H1 (cell line): ENCODE measurements around the gene PPP1R10. TPM values are rescaled to one million over a fixed set of nuclear protein-coding genes. Genes with fewer than 3 reads are reported as not detected.

ENCODE experiments used
- CTCF ChIA-PET: fragments of 300-600 bp; sonication (Branson Sonifier 250); formaldehyde crosslinking; loops from one replicate; lab custom pipeline; 2021; ENCODE audit not compliant: partially characterized antibody; lab: Charles Lee
- POLR2A ChIA-PET: fragments of 300-600 bp; sonication (Branson Sonifier 250); formaldehyde crosslinking; loops from one replicate; lab custom pipeline; 2021; ENCODE audit warnings: inconsistent platforms; ENCODE audit not compliant: partially characterized antibody; lab: Charles Lee
- DNase-seq, 2 experiments: peaks; one replicate each; pipeline versions ENCODE4 v3.0.0 to v3.0.0-alpha.2; 2010 to 2022; ENCODE audit warnings: low spot score in 2 of 2, low read depth in 1 of 2, mixed read lengths in 1 of 2
- FAIRE-seq: peaks from 2 replicates; lab custom pipeline; 2011; peaks lifted over from hg19 to GRCh38; lab: Jason Lieb, UNC
- H2AFZ ChIP-seq: 2 replicates; pipeline ENCODE4 v1.8.1; 2012; ENCODE audit warnings: low read length, inconsistent platforms
- H2AK5ac ChIP-seq: 2 replicates; pipeline ENCODE4 v1.6.1; 2013; ENCODE audit warnings: low read depth, low read length
- H2BK120ac ChIP-seq: replicated peaks from 2 replicates; pipeline ENCODE3; 2013; ENCODE audit warnings: low read depth, low read length, inconsistent platforms
- H2BK12ac ChIP-seq: 2 replicates; pipeline ENCODE4 v1.6.1; 2013; ENCODE audit warnings: low read depth, low read length
- H2BK15ac ChIP-seq: 2 replicates; pipeline ENCODE4 v1.6.1; 2013; ENCODE audit warnings: low read length
- H2BK20ac ChIP-seq: 2 replicates; pipeline ENCODE4 v1.6.1; 2013; ENCODE audit warnings: low read length
- H2BK5ac ChIP-seq: 2 replicates; pipeline ENCODE4 v1.6.1; 2013; ENCODE audit warnings: low read depth, low read length
- H3K14ac ChIP-seq: 2 replicates; pipeline ENCODE4 v1.6.1; 2013; ENCODE audit warnings: inconsistent platforms; ENCODE audit not compliant: insufficient read length
- H3K18ac ChIP-seq: 2 replicates; pipeline ENCODE4 v1.6.1; 2013; ENCODE audit warnings: low read length; ENCODE audit errors: extremely low read depth
- H3K23ac ChIP-seq: 2 replicates; pipeline ENCODE4 v1.6.1; 2013; ENCODE audit warnings: inconsistent platforms; ENCODE audit not compliant: insufficient read length
- H3K23me2 ChIP-seq: 2 replicates; pipeline ENCODE4 v1.6.1; 2013; ENCODE audit warnings: low read depth, low read length
- H3K27ac ChIP-seq: 2 replicates; pipeline ENCODE4 v1.6.1; 2011; ENCODE audit warnings: low read depth, low read length, inconsistent platforms
- H3K27me3 ChIP-seq, 4 experiments: replicated peaks in 1 of 4; 1 replicate in 1 of 4; 2 replicates in 3 of 4; pipeline versions ENCODE4 v1.6.1 to v1.8.1; 2011 to 2013; ENCODE audit warnings: low read length in 3 of 4, mild to moderate bottlenecking in 3 of 4, inconsistent platforms in 2 of 4, mixed read lengths in 2 of 4, moderate library complexity in 1 of 4; ENCODE audit not compliant: control insufficient read depth in 3 of 4, insufficient read depth in 3 of 4; ENCODE audit errors: extremely low read depth in 1 of 4
- H3K36me3 ChIP-seq, 4 experiments: 2 replicates each; pipeline versions ENCODE4 v1.6.1 to v1.8.1; 2011 to 2013; ENCODE audit warnings: mild to moderate bottlenecking in 4 of 4, low read length in 3 of 4, moderate library complexity in 2 of 4, control low read depth in 1 of 4, inconsistent platforms in 1 of 4; ENCODE audit not compliant: insufficient read depth in 4 of 4, control insufficient read depth in 2 of 4
- H3K4ac ChIP-seq: replicated peaks from 2 replicates; pipeline ENCODE3; 2013; ENCODE audit warnings: low read length, low read depth, mixed read lengths, inconsistent platforms; ENCODE audit not compliant: insufficient read length
- H3K4me1 ChIP-seq, 4 experiments: replicated peaks in 1 of 4; 1 replicate in 1 of 4; 2 replicates in 3 of 4; pipeline versions ENCODE4 v1.6.1 to v1.8.1; 2011 to 2013; ENCODE audit warnings: low read length in 3 of 4, inconsistent platforms in 2 of 4, mixed read lengths in 1 of 4; ENCODE audit not compliant: insufficient read depth in 4 of 4, control insufficient read depth in 3 of 4
- H3K4me2 ChIP-seq, 2 experiments: 2 replicates each; pipeline versions ENCODE4 v1.6.1 to v1.8.1; 2011 to 2013; ENCODE audit warnings: low read depth in 2 of 2, low read length in 2 of 2, control low read depth in 1 of 2, inconsistent platforms in 1 of 2, mild to moderate bottlenecking in 1 of 2; ENCODE audit not compliant: insufficient read depth in 1 of 2
- H3K4me3 ChIP-seq, 4 experiments: fragments of 200-600, 300-600 bp in 1 of 4; sonication (generic), shearing (Covaris generic), sonication (Bioruptor Twin) in 1 of 4; 2 replicates each; pipeline versions ENCODE4 v1.5.1 to v1.8.1; 2011 to 2016; ENCODE audit warnings: low read length in 4 of 4, low read depth in 3 of 4, control low read depth in 2 of 4, inconsistent platforms in 2 of 4, mild to moderate bottlenecking in 2 of 4, mixed read lengths in 1 of 4, moderate library complexity in 1 of 4; ENCODE audit not compliant: insufficient read depth in 2 of 4; ENCODE audit errors: extremely low read depth in 1 of 4
- H3K56ac ChIP-seq: replicated peaks from 2 replicates; pipeline ENCODE3; 2013; ENCODE audit warnings: low read depth, mild to moderate bottlenecking, mixed read lengths, low read length, inconsistent platforms; ENCODE audit not compliant: insufficient read length
- H3K79me1 ChIP-seq: 2 replicates; pipeline ENCODE4 v1.6.1; 2013; ENCODE audit warnings: low read depth, low read length, control low read depth
- H3K79me2 ChIP-seq, 2 experiments: 2 replicates each; pipeline versions ENCODE4 v1.6.1 to v1.8.1; 2012 to 2013; ENCODE audit warnings: low read length in 2 of 2, mild to moderate bottlenecking in 2 of 2, inconsistent platforms in 1 of 2; ENCODE audit not compliant: insufficient read depth in 2 of 2, control insufficient read depth in 1 of 2
- H3K9ac ChIP-seq, 4 experiments: replicated peaks in 1 of 4; 1 replicate in 1 of 4; 2 replicates in 3 of 4; pipeline versions ENCODE4 v1.6.1 to v1.8.1; 2011 to 2013; ENCODE audit warnings: low read depth in 3 of 4, low read length in 3 of 4, control low read depth in 2 of 4, mild to moderate bottlenecking in 2 of 4, moderate library complexity in 2 of 4, inconsistent platforms in 1 of 4; ENCODE audit errors: extremely low read depth in 1 of 4
- H3K9me3 ChIP-seq, 2 experiments: 2 replicates each; pipeline versions ENCODE4 v1.6.1 to v1.8.1; 2012 to 2013; ENCODE audit warnings: mild to moderate bottlenecking in 2 of 2, moderate library complexity in 2 of 2, control low read depth in 1 of 2, inconsistent platforms in 1 of 2, low read depth in 1 of 2, low read length in 1 of 2, mixed read lengths in 1 of 2; ENCODE audit not compliant: insufficient read depth in 2 of 2
- H4K20me1 ChIP-seq, 2 experiments: replicated peaks in 1 of 2; 2 replicates each; pipeline versions ENCODE3 to v1.8.1; 2011 to 2013; ENCODE audit warnings: inconsistent platforms in 2 of 2, low read length in 2 of 2, mild to moderate bottlenecking in 1 of 2; ENCODE audit not compliant: insufficient read depth in 2 of 2, control insufficient read depth in 1 of 2
- H4K5ac ChIP-seq: 2 replicates; pipeline ENCODE4 v1.6.1; 2013; ENCODE audit warnings: low read length, low read depth, mixed read lengths, inconsistent platforms; ENCODE audit not compliant: insufficient read length
- H4K8ac ChIP-seq: 2 replicates; pipeline ENCODE4 v1.8.0; 2013; ENCODE audit warnings: mild to moderate bottlenecking, moderate library complexity, low read length, inconsistent platforms; ENCODE audit not compliant: insufficient read depth; ENCODE audit errors: extremely low read depth
- H4K91ac ChIP-seq: replicated peaks from 2 replicates; pipeline ENCODE3; 2013; ENCODE audit warnings: low read length, mixed read lengths, inconsistent platforms; ENCODE audit not compliant: insufficient read length
- CBX5 ChIP-seq: fragments of 300-800, 300-1000 bp; sonication (generic); IDR thresholded peaks from 2 replicates; pipeline ENCODE4 v1.7.1; 2016; ENCODE audit warnings: antibody characterized with exemption, low read length, low read depth
- HDAC2 ChIP-seq, 2 experiments: fragments of 300-600 bp in 1 of 2; sonication (generic) in 1 of 2; IDR thresholded peaks; 2 replicates each; pipeline ENCODE4 v1.6.1; 2011 to 2012; ENCODE audit warnings: low read depth in 2 of 2, low read length in 2 of 2, mild to moderate bottlenecking in 2 of 2, moderate library complexity in 2 of 2, borderline replicate concordance in 1 of 2, inconsistent platforms in 1 of 2
- JUN ChIP-seq: IDR thresholded peaks from 2 replicates; pipeline ENCODE4 v1.6.1; 2011; ENCODE audit warnings: low read depth, mild to moderate bottlenecking, improper control_type of control experiment, low read length
- KDM1A ChIP-seq: fragments of 200-600, 300-600 bp; sonication (generic); IDR thresholded peaks from 2 replicates; pipeline ENCODE4 v1.7.1; 2016; ENCODE audit warnings: mild to moderate bottlenecking, low read length, borderline replicate concordance
- KDM5A ChIP-seq: fragments of 200-600 bp; IDR thresholded peaks from 2 replicates; pipeline ENCODE4 v1.7.1; 2012; ENCODE audit warnings: mild to moderate bottlenecking, low read length, inconsistent platforms, mixed read lengths
- NRF1 ChIP-seq: IDR thresholded peaks from 2 replicates; pipeline ENCODE4 v1.6.1; 2011; ENCODE audit warnings: mild to moderate bottlenecking, low read depth, low read length, improper control_type of control experiment
- RNF2 ChIP-seq: fragments of 200-900, 300-1000 bp; sonication (generic); IDR thresholded peaks from 2 replicates; pipeline ENCODE4 v1.7.1; 2016; ENCODE audit warnings: borderline replicate concordance, low read depth, mild to moderate bottlenecking, antibody characterized with exemption, low read length; ENCODE audit not compliant: poor library complexity, severe bottlenecking; ENCODE audit errors: missing control alignments
- SIRT6 ChIP-seq: IDR thresholded peaks from one replicate; pipeline ENCODE4 v1.7.1; 2012; ENCODE audit warnings: low read length, inconsistent platforms
- SP2 ChIP-seq: IDR thresholded peaks from 2 replicates; pipeline ENCODE4 v1.6.1; 2012; ENCODE audit warnings: mild to moderate bottlenecking, low read length, inconsistent platforms
- TAF1 ChIP-seq: IDR thresholded peaks from 2 replicates; pipeline ENCODE4 v1.6.1; 2011; ENCODE audit warnings: mild to moderate bottlenecking, low read depth, low read length
- TCF12 ChIP-seq: IDR thresholded peaks from 2 replicates; pipeline ENCODE4 v1.6.1; 2011; ENCODE audit warnings: low read depth, mild to moderate bottlenecking, low read length
- USF2 ChIP-seq: IDR thresholded peaks from 2 replicates; pipeline ENCODE4 v1.6.1; 2011; ENCODE audit warnings: low read length, improper control_type of control experiment
- YY1 ChIP-seq: IDR thresholded peaks from 2 replicates; pipeline ENCODE4 v1.6.1; 2011; ENCODE audit warnings: low read depth, mild to moderate bottlenecking, low read length
- WGBS, 2 experiments: shearing (Covaris generic) in 1 of 2; methylation state at CpG; one replicate each; pipeline versions ENCODE4 v1.1.6 to v1.1.7; 2013 to 2015; ENCODE audit warnings: low lambda C conversion rate in 2 of 2, mixed read lengths in 2 of 2, inconsistent platforms in 1 of 2, low coverage in 1 of 2, missing lambda C conversion rate in 1 of 2; ENCODE audit not compliant: insufficient replicate concordance in 2 of 2, insufficient coverage in 1 of 2, insufficient read length in 1 of 2; ENCODE audit errors: extremely low coverage in 1 of 2, missing lambda C conversion rate in 1 of 2; 5-methylcytosine and 5-hydroxymethylcytosine counted together
- polyA plus RNA-seq, 7 experiments: library from polyadenylated mRNA; depleted of rRNA in 3 of 7; stranded (reverse) in 5 of 7; unstranded in 2 of 7; fragments of >200 nt in 5 of 7; fragments of 200-250 nt in 2 of 7; gene quantifications; 1 replicate in 5 of 7; 2 replicates in 1 of 7; 4 replicates in 1 of 7; pipeline versions ENCODE4 v1.2.1 to v1.2.3, GENCODE V29; 2011 to 2013; ENCODE audit warnings: missing spikeins in 2 of 7, mixed read lengths in 2 of 7
- total RNA-seq: library from RNA; stranded (reverse); fragmentation: NEBNext Ultra II Directional; extraction: Animal tissue kit (Norgen Biotek cat#: 25700); gene quantifications from 2 replicates; pipeline ENCODE4 v1.2.1, GENCODE V29; 2021

The PPP1R10 gene
- total and polyA plus RNA-seq, 2 of the 8 experiments (the other 6 are each of a cell fraction or from before 2014, with no cell fraction given), result 23.9 to 89.1 TPM

- Histone ChIP-seq H3K18ac (no peak overlapping the region), H4K8ac (no peak overlapping the region), H3K79me1 (peaks cover 4% of the 10 kb centered on the region; the same call in 1 of the 2 replicates), H4K91ac (no peak overlapping the region), H3K4ac (no peak overlapping the region), H3K27me3 (no peaks in the 10 kb centered on the region), H3K14ac (no peak overlapping the region), H4K5ac (no peak overlapping the region), H3K27ac (no peak overlapping the region), H2BK120ac (no peak overlapping the region), H3K4me2 (no peak overlapping the region), H3K79me2 (peaks cover 0 to 11% of the 10 kb centered on the region in 2 experiments; a peak in 2 of 4 replicates), H3K4me3 (no peak overlapping the region), H3K23ac (no peak overlapping the region), H3K4me1 (peaks cover 0 to 4% (median 2%) of the 10 kb centered on the region in 4 experiments; a peak in 5 of 7 replicates), H2AK5ac (no peak overlapping the region), H3K23me2 (peaks cover 5% of the 10 kb centered on the region; the same call in 1 of the 2 replicates), H2BK12ac (no peak overlapping the region), H3K9ac (no peak overlapping the region), H2BK5ac (no peak overlapping the region), H2BK20ac (no peak overlapping the region), H2BK15ac (no peak overlapping the region), H4K20me1 (peaks cover 3% of the 10 kb centered on the region in 2 experiments), H3K36me3 (peaks cover 5 to 49% (median 33%) of the 10 kb centered on the region in 4 experiments), H3K56ac (no peak overlapping the region), H3K9me3 (no peaks in the 10 kb centered on the region), H2AFZ (no peak overlapping the region)
- DNase-seq (no peak), FAIRE-seq (no peak)
- ChIA-PET POLR2A (interaction anchor here (0.6 to 8.1 kb wide), 18 partner anchors 9 to 133 kb away, joined by 3 to 50 read pairs (median 4); partner anchors contain the start of genes ATAT1, MDC1, MRPS18B and PPP1R10), CTCF (interaction anchor here (0.6 to 1.5 kb wide), 5 partner anchors 11 to 206 kb away, joined by 3 to 5 read pairs (median 4); no protein-coding TSS in a partner anchor)
- 92% methylated on average over 11 of the region's 12 CpGs; no CpG with 5 or more reads in 1 of the 2 experiments for WGBS, 2 experiments
- TF ChIP-seq SIRT6, result no peak
- no peak for TF ChIP-seq SP2
- no peak for TF ChIP-seq TAF1
- no peak for TF ChIP-seq TCF12
- no peak for TF ChIP-seq CBX5
- TF ChIP-seq NRF1, result no peak
- TF ChIP-seq YY1, result no peak
- TF ChIP-seq KDM1A, result no peak
- TF ChIP-seq HDAC2 (IDR thresholded peaks at IDR 0.05; ENCODE audit: borderline replicate concordance in 1 of 2, low read depth in 2 of 2, low read length in 2 of 2), result no peak
- no peak for TF ChIP-seq JUN
- no peak for TF ChIP-seq RNF2
- no peak for TF ChIP-seq KDM5A
- no peak for TF ChIP-seq USF2
These were observed 34.1 kb upstream of the PPP1R10 start for GRCh38 chr6:30651143-30651542.
